Smooth muscle cell (in vitro differentiated cells): ENCODE measurements around the gene SLC1A7. TPM values are rescaled to one million over a fixed set of nuclear protein-coding genes. Genes with fewer than 3 reads are reported as not detected.

Source experiments
- DNase-seq: peaks from one replicate; lab custom pipeline; 2025; ENCODE audit not compliant: unreplicated experiment; lab: John Stamatoyannopoulos, UW
- H2AFZ ChIP-seq: fragments of 200-600 bp; sonication (generic); 2 replicates; pipeline ENCODE4 v1.6.0; 2016; ENCODE audit warnings: antibody characterized with exemption, low read depth, mild to moderate bottlenecking
- H3F3A ChIP-seq: fragments of 200-600 bp; sonication (generic); 2 replicates; pipeline ENCODE4 v1.6.0; 2017; ENCODE audit warnings: antibody characterized with exemption, low read depth
- H3K27ac ChIP-seq: fragments of 200-600 bp; sonication (generic); 2 replicates; pipeline ENCODE4 v1.5.1; 2016; ENCODE audit warnings: low read depth, mild to moderate bottlenecking
- H3K27me3 ChIP-seq: fragments of 200-600 bp; sonication (generic); 2 replicates; pipeline ENCODE4 v1.6.1; 2016; ENCODE audit warnings: low read depth, mild to moderate bottlenecking
- H3K36me3 ChIP-seq: fragments of 200-600 bp; sonication (generic); 2 replicates; pipeline ENCODE4 v1.5.1; 2016; ENCODE audit warnings: low read depth
- H3K4me1 ChIP-seq: fragments of 200-600 bp; sonication (generic); 2 replicates; pipeline ENCODE4 v1.5.1; 2016; ENCODE audit warnings: low read depth
- H3K4me2 ChIP-seq: fragments of 200-600 bp; sonication (generic); 2 replicates; pipeline ENCODE4 v1.6.0; 2016; ENCODE audit warnings: mild to moderate bottlenecking
- H3K4me3 ChIP-seq: fragments of 200-600 bp; sonication (generic); 2 replicates; pipeline ENCODE4 v1.5.1; 2016; ENCODE audit warnings: mild to moderate bottlenecking
- H3K79me2 ChIP-seq: fragments of 200-600 bp; sonication (generic); 2 replicates; pipeline ENCODE4 v1.6.0; 2016; ENCODE audit warnings: low read depth, mild to moderate bottlenecking
- H3K9ac ChIP-seq: fragments of 200-600 bp; sonication (generic); 2 replicates; pipeline ENCODE4 v1.6.0; 2016; ENCODE audit warnings: low read depth
- H3K9me3 ChIP-seq: fragments of 200-600 bp; sonication (generic); replicated peaks from 2 replicates; pipeline ENCODE4 v1.5.1; 2016; ENCODE audit warnings: low read depth
- H4K20me1 ChIP-seq: fragments of 200-600 bp; sonication (generic); 2 replicates; pipeline ENCODE4 v1.6.0; 2016; ENCODE audit warnings: low read depth
- WGBS: methylation state at CpG from one replicate; pipeline ENCODE4 v1.1.7; 2016; ENCODE audit warnings: low lambda C conversion rate; 5-methylcytosine and 5-hydroxymethylcytosine counted together
- polyA plus RNA-seq: library from polyadenylated mRNA; unstranded; fragments of >200 nt; fragmentation: Nextera tagmentation; extraction: Ambion mirVana; gene quantifications from 2 replicates; pipeline ENCODE4 v1.2.1, GENCODE V29; 2016
- total RNA-seq: library from RNA; depleted of rRNA; stranded (reverse); fragments of >200 nt; gene quantifications from 2 replicates; pipeline ENCODE4 v1.2.3, GENCODE V29; 2014
- TF ChIP-seq, protein P1 (sequence below): fragments of 200-600 bp; sonication (generic); IDR thresholded peaks from 2 replicates; pipeline ENCODE4 v1.5.1; 2017; ENCODE audit warnings: borderline replicate concordance, mild to moderate bottlenecking, antibody characterized with exemption; ENCODE audit not compliant: insufficient read depth, poor library complexity, severe bottlenecking

Gene SLC1A7
- total and polyA plus RNA-seq, 2 experiments from 2014 or later, result 0.05 TPM; not detected in 1

DNA sequence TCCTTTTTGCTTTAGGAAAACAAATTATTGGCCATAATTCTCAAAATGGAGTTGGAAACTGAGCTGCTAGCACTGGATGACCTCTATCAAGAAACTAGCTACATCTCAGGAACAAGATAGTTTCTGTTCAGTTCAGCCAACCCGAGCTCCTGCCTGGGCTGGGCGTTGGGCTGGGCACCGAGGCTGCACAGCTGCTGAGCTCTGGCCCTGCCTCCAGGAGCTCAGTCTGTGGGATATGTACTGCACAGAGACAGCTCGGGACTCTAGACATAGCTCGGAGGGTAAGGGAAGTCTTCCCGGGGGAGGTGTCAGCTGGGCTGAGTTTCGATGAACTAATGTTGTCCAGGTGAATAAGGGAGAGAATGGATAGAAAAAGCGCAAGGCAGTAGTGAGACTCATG, 24.5 kb upstream of the SLC1A7 start:
- H3K4me2 ChIP-seq, result no peak overlapping the region
- H3K4me1 ChIP-seq, result no peaks in the 10 kb centered on the region
- no peak overlapping the region for H2AFZ ChIP-seq
- no peaks in the 10 kb centered on the region for H3K79me2 ChIP-seq
- H3K4me3 ChIP-seq, result no peak overlapping the region
- DNase-seq, result no peak
- H4K20me1 ChIP-seq, result no peaks in the 10 kb centered on the region
- H3K36me3 ChIP-seq, result no peaks in the 10 kb centered on the region
- TF ChIP-seq, protein P1, sequence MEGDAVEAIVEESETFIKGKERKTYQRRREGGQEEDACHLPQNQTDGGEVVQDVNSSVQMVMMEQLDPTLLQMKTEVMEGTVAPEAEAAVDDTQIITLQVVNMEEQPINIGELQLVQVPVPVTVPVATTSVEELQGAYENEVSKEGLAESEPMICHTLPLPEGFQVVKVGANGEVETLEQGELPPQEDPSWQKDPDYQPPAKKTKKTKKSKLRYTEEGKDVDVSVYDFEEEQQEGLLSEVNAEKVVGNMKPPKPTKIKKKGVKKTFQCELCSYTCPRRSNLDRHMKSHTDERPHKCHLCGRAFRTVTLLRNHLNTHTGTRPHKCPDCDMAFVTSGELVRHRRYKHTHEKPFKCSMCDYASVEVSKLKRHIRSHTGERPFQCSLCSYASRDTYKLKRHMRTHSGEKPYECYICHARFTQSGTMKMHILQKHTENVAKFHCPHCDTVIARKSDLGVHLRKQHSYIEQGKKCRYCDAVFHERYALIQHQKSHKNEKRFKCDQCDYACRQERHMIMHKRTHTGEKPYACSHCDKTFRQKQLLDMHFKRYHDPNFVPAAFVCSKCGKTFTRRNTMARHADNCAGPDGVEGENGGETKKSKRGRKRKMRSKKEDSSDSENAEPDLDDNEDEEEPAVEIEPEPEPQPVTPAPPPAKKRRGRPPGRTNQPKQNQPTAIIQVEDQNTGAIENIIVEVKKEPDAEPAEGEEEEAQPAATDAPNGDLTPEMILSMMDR, result no peak
- no peak overlapping the region for H3K27ac ChIP-seq
- H3K27me3 ChIP-seq, result peaks cover 15% of the 10 kb centered on the region
- 90% methylated on average over 8 of the region's 8 CpGs for WGBS
- no peaks in the 10 kb centered on the region for H3F3A ChIP-seq
- no peak overlapping the region for H3K9ac ChIP-seq
- no peaks in the 10 kb centered on the region for H3K9me3 ChIP-seq

DNA sequence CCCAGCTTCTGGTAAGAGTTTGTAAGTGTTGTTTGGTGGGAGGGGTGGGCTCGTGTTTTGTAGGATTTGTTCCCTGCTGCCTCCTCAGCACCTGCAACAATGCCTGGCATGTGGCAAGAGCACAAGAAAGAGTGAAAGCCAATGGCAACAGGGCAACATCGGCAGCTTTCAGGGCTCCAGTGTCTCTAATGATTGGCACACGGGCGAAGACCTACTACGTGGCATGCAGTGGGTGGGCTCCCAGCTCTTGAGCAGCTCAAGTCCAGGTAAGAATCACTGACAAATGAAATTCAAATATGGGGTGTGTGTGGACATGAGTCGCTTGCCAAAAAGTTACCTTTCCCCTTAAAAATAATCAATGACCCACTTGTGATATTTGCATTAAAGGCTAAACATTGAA, 23.9 kb upstream of the SLC1A7 start:
- H3K9me3 ChIP-seq, result no peaks in the 10 kb centered on the region
- H3K79me2 ChIP-seq, result no peaks in the 10 kb centered on the region
- WGBS, result 86% methylated on average over 6 of the region's 6 CpGs
- H3F3A ChIP-seq, result no peaks in the 10 kb centered on the region
- no peaks in the 10 kb centered on the region for H3K36me3 ChIP-seq
- H3K27me3 ChIP-seq, result peaks cover 15% of the 10 kb centered on the region
- no peak overlapping the region for H2AFZ ChIP-seq
- no peak overlapping the region for H3K27ac ChIP-seq
- no peak overlapping the region for H3K4me2 ChIP-seq
- no peaks in the 10 kb centered on the region for H3K4me1 ChIP-seq
- TF ChIP-seq, protein P1, result no peak
- H4K20me1 ChIP-seq, result no peaks in the 10 kb centered on the region
- no peak for DNase-seq
- no peak overlapping the region for H3K9ac ChIP-seq
- H3K4me3 ChIP-seq, result no peak overlapping the region

DNA sequence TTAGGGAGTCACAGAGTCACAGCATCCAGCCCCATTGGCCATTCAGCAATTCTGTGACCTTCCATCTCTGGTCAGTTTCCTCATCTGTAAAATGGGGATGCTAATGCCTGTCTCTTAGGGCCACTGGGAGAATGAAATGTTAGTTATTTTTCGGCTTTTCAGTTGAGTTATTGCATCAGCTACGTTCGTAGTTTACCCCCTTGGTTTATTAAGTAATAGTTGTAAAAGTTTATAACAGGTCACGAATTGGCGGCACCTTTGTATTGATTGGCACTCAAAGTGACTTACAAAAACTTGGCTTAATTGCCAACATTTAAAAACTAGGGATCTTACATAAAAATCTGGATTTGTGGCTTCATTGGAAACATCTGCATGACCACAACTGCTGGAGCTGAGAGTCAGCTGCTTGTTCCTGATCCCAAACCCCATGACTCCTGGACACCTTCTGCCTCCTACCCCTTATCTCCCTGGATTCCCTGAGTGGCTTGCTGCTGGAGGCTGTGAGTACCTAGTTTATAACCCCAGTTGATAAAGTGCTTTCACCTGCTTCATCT, 23.0 kb upstream of the SLC1A7 start:
- DNase-seq, result no peak
- Histone ChIP-seq H2AFZ (no peak overlapping the region), H3F3A (no peaks in the 10 kb centered on the region), H3K79me2 (no peaks in the 10 kb centered on the region), H3K36me3 (no peaks in the 10 kb centered on the region), H3K27me3 (peaks cover 15% of the 10 kb centered on the region), H3K4me3 (no peak overlapping the region), H3K9ac (no peak overlapping the region), H4K20me1 (no peaks in the 10 kb centered on the region), H3K9me3 (no peaks in the 10 kb centered on the region), H3K4me2 (no peak overlapping the region), H3K27ac (no peak overlapping the region), H3K4me1 (no peaks in the 10 kb centered on the region)
- TF ChIP-seq, protein P1, result no peak
- 97% methylated on average over 5 of the region's 5 CpGs for WGBS

DNA sequence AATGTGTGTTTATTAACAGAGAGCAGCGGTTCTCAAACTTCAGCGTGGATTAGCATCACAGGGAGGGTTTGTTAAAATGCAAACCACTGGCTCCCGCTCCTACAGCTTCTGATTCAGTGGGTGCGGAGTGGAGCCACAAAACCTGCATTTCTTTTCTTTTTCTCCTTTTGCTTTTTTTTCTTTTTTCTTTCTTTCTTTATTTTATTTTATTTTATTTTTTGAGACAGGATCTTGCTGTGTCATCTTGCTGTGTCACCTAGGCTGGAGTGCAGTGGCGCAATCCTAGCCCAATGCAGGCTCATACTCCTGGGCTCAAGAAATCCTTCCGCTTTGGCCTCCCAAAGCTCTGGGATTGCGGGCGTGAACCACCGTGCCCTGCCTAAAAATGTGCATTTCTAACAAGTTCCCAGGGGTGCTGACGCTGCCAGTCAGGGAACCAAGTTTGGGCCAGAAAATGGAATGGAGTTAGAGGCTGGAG, 20.9 kb upstream of the SLC1A7 start:
- H3K27ac ChIP-seq, result no peak overlapping the region
- no peak overlapping the region for H2AFZ ChIP-seq

More for the DNA sequence above, 20.9 kb upstream of the SLC1A7 start:
- TF ChIP-seq, protein P1, result no peak
- Histone ChIP-seq H3K4me3 (no peak overlapping the region), H3K9me3 (no peaks in the 10 kb centered on the region), H4K20me1 (no peaks in the 10 kb centered on the region), H3K36me3 (no peaks in the 10 kb centered on the region), H3K9ac (no peak overlapping the region), H3K79me2 (no peaks in the 10 kb centered on the region), H3K4me2 (peak overlapping the region; percentile 8), H3K4me1 (no peaks in the 10 kb centered on the region), H3F3A (no peaks in the 10 kb centered on the region), H3K27me3 (peaks cover 15% of the 10 kb centered on the region)
- WGBS, result 54% methylated on average over 10 of the region's 10 CpGs
- DNase-seq, result no peak
